Neural cell (in vitro differentiated cells): ENCODE results near the gene PSMD3. TPM values are rescaled to one million over a fixed set of nuclear protein-coding genes. Genes with fewer than 3 reads are reported as not detected.

ENCODE experiments used
- H2AFZ ChIP-seq: fragments of 200-600, 300-800 bp; sonication (generic), shearing (Covaris generic); 2 replicates; pipeline ENCODE4 v1.6.0; 2014; ENCODE audit warnings: low read depth, mild to moderate bottlenecking, antibody characterized with exemption, low read length, moderate library complexity
- H3F3A ChIP-seq: fragments of 200-600 bp; shearing (Covaris generic); 2 replicates; pipeline ENCODE4 v1.6.1; 2016; ENCODE audit warnings: mild to moderate bottlenecking, moderate library complexity, mixed read lengths, antibody characterized with exemption, low read length; ENCODE audit not compliant: insufficient read depth, poor library complexity, severe bottlenecking
- H3K27ac ChIP-seq: fragments of 200-600, 300-800 bp; sonication (generic), shearing (Covaris generic); 2 replicates; pipeline ENCODE4 v1.5.1; 2014; ENCODE audit warnings: mild to moderate bottlenecking, low read length, moderate library complexity
- H3K27me3 ChIP-seq: fragments of 300-800, 200-600 bp; sonication (generic), shearing (Covaris generic); 2 replicates; pipeline ENCODE4 v1.6.0; 2014; ENCODE audit warnings: mild to moderate bottlenecking, low read depth, low read length, moderate library complexity; ENCODE audit not compliant: insufficient read depth
- H3K36me3 ChIP-seq: fragments of 300-800, 200-600 bp; sonication (generic), shearing (Covaris generic); 2 replicates; pipeline ENCODE4 v1.5.1; 2014; ENCODE audit warnings: mild to moderate bottlenecking, antibody characterized with exemption, low read length, moderate library complexity; ENCODE audit not compliant: insufficient read depth
- H3K4me2 ChIP-seq: fragments of 300-800, 200-600 bp; sonication (generic), shearing (Covaris generic); 2 replicates; pipeline ENCODE4 v1.6.0; 2014; ENCODE audit warnings: mild to moderate bottlenecking, low read length
- H3K4me3 ChIP-seq: fragments of 300-800, 200-600 bp; sonication (generic), shearing (Covaris generic); 2 replicates; pipeline ENCODE4 v1.5.1; 2014; ENCODE audit warnings: mild to moderate bottlenecking, low read length, moderate library complexity
- H3K79me2 ChIP-seq: fragments of 200-600 bp; shearing (Covaris generic); replicated peaks from 2 replicates; pipeline ENCODE4 v1.6.0; 2014; ENCODE audit warnings: mild to moderate bottlenecking, low read length, moderate library complexity; ENCODE audit not compliant: insufficient read depth
- H3K9ac ChIP-seq: fragments of 300-800, 200-600 bp; sonication (generic), shearing (Covaris generic); 2 replicates; pipeline ENCODE4 v1.6.1; 2016; ENCODE audit warnings: mild to moderate bottlenecking, low read length, mixed read lengths
- H3K9me2 ChIP-seq: fragments of 200-600 bp; shearing (Covaris generic); 2 replicates; pipeline ENCODE4 v1.6.1; 2016; ENCODE audit warnings: mild to moderate bottlenecking, low read length, mixed read lengths; ENCODE audit not compliant: insufficient read depth
- H3K9me3 ChIP-seq: fragments of 200-600, 300-800 bp; sonication (generic), shearing (Covaris generic); 2 replicates; pipeline ENCODE4 v1.6.1; 2016; ENCODE audit warnings: mild to moderate bottlenecking, mixed run types, low read length, moderate library complexity, mixed read lengths
- H4K20me1 ChIP-seq: fragments of 200-600 bp; shearing (Covaris generic); 2 replicates; pipeline ENCODE4 v1.6.1; 2016; ENCODE audit warnings: mild to moderate bottlenecking, mixed run types; ENCODE audit not compliant: insufficient read depth
- EP300 ChIP-seq: fragments of 450-650 bp; conservative IDR thresholded peaks from 2 replicates; pipeline ENCODE4 v1.6.1; 2014; ENCODE audit warnings: antibody characterized with exemption, mild to moderate bottlenecking, moderate library complexity; ENCODE audit not compliant: poor library complexity, severe bottlenecking
- EZH2 ChIP-seq: fragments of 200-600, 300-800 bp; shearing (Covaris generic), sonication (generic); IDR thresholded peaks from 2 replicates; pipeline ENCODE4 v1.6.1; 2014; ENCODE audit warnings: antibody characterized with exemption, low read length, borderline replicate concordance, mild to moderate bottlenecking; ENCODE audit not compliant: insufficient read depth, poor library complexity, severe bottlenecking
- MXI1 ChIP-seq: fragments of 450-650 bp; conservative IDR thresholded peaks from 2 replicates; pipeline ENCODE4 v1.6.1; 2014; ENCODE audit warnings: antibody characterized with exemption, mild to moderate bottlenecking; ENCODE audit not compliant: poor library complexity, severe bottlenecking
- POLR2AphosphoS5 ChIP-seq: IDR thresholded peaks from 2 replicates; pipeline ENCODE4 v1.6.1; 2012
- RAD21 ChIP-seq: fragments of 450-650 bp; conservative IDR thresholded peaks from 2 replicates; pipeline ENCODE4 v1.6.1; 2014; ENCODE audit warnings: antibody characterized with exemption, mild to moderate bottlenecking, moderate library complexity
- SMC3 ChIP-seq: fragments of 450-650 bp; conservative IDR thresholded peaks from 2 replicates; pipeline ENCODE4 v1.6.1; 2014; ENCODE audit warnings: antibody characterized with exemption, mild to moderate bottlenecking, moderate library complexity; ENCODE audit not compliant: poor library complexity
- TAF1 ChIP-seq: IDR thresholded peaks from 2 replicates; pipeline ENCODE4 v1.6.1; 2012; ENCODE audit warnings: low read depth
- polyA plus RNA-seq: library from polyadenylated mRNA; depleted of rRNA; stranded (reverse); fragments of >200 nt; gene quantifications from 2 replicates; pipeline ENCODE4 v1.2.3, GENCODE V29; 2014
- TF ChIP-seq, protein P1 (sequence below): IDR thresholded peaks from 2 replicates; pipeline ENCODE4 v1.6.1; 2012; ENCODE audit warnings: borderline replicate concordance
- TF ChIP-seq, protein P2 (sequence below): fragments of 450-650 bp; IDR thresholded peaks from 2 replicates; pipeline ENCODE4 v1.5.1; 2014; ENCODE audit warnings: antibody characterized with exemption, mild to moderate bottlenecking, moderate library complexity; ENCODE audit not compliant: poor library complexity, severe bottlenecking

PSMD3 gene
- polyA plus RNA-seq, 1 donor from 2014 or later = 117 TPM

DNA sequence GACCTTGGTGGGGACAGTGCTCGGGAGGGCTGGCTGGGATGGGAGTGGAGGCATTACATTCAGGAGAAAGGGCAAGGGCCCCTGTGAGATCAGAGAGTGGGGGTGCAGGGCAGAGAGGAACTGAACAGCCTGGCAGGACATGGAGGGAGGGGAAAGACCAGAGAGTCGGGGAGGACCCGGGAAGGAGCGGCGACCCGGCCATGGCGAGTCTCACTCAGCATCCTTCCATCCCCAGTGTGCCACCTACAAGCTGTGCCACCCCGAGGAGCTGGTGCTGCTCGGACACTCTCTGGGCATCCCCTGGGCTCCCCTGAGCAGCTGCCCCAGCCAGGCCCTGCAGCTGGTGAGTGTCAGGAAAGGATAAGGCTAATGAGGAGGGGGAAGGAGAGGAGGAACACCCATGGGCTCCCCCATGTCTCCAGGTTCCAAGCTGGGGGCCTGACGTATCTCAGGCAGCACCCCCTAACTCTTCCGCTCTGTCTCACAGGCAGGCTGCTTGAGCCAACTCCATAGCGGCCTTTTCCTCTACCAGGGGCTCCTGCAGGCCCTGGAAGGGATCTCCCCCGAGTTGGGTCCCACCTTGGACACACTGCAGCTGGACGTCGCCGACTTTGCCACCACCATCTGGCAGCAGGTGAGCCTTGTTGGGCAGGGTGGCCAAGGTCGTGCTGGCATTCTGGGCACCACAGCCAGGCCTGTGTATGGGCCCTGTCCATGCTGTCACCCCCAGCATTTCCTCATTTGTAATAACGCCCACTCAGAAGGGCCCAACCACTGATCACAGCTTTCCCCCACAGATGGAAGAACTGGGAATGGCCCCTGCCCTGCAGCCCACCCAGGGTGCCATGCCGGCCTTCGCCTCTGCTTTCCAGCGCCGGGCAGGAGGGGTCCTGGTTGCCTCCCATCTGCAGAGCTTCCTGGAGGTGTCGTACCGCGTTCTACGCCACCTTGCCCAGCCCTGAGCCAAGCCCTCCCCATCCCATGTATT, 35.7 kb downstream of the PSMD3 start:
- no peaks in the 10 kb centered on the region for H4K20me1 ChIP-seq
- H3K79me2 ChIP-seq = no peaks in the 10 kb centered on the region
- no peak overlapping the region for H2AFZ ChIP-seq
- no peaks in the 10 kb centered on the region for H3K27me3 ChIP-seq
- no peak overlapping the region for H3K9ac ChIP-seq
- H3K27ac ChIP-seq = no peak overlapping the region
- H3K36me3 ChIP-seq = no peaks in the 10 kb centered on the region
- H3K4me2 ChIP-seq = no peak overlapping the region
- no peaks in the 10 kb centered on the region for H3K9me3 ChIP-seq
- TF ChIP-seq TAF1 (no peak), EP300 (no peak), POLR2AphosphoS5 (no peak), EZH2 (no peak)
- TF ChIP-seq, protein P1, sequence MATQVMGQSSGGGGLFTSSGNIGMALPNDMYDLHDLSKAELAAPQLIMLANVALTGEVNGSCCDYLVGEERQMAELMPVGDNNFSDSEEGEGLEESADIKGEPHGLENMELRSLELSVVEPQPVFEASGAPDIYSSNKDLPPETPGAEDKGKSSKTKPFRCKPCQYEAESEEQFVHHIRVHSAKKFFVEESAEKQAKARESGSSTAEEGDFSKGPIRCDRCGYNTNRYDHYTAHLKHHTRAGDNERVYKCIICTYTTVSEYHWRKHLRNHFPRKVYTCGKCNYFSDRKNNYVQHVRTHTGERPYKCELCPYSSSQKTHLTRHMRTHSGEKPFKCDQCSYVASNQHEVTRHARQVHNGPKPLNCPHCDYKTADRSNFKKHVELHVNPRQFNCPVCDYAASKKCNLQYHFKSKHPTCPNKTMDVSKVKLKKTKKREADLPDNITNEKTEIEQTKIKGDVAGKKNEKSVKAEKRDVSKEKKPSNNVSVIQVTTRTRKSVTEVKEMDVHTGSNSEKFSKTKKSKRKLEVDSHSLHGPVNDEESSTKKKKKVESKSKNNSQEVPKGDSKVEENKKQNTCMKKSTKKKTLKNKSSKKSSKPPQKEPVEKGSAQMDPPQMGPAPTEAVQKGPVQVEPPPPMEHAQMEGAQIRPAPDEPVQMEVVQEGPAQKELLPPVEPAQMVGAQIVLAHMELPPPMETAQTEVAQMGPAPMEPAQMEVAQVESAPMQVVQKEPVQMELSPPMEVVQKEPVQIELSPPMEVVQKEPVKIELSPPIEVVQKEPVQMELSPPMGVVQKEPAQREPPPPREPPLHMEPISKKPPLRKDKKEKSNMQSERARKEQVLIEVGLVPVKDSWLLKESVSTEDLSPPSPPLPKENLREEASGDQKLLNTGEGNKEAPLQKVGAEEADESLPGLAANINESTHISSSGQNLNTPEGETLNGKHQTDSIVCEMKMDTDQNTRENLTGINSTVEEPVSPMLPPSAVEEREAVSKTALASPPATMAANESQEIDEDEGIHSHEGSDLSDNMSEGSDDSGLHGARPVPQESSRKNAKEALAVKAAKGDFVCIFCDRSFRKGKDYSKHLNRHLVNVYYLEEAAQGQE = no peak
- TF ChIP-seq, protein P2, sequence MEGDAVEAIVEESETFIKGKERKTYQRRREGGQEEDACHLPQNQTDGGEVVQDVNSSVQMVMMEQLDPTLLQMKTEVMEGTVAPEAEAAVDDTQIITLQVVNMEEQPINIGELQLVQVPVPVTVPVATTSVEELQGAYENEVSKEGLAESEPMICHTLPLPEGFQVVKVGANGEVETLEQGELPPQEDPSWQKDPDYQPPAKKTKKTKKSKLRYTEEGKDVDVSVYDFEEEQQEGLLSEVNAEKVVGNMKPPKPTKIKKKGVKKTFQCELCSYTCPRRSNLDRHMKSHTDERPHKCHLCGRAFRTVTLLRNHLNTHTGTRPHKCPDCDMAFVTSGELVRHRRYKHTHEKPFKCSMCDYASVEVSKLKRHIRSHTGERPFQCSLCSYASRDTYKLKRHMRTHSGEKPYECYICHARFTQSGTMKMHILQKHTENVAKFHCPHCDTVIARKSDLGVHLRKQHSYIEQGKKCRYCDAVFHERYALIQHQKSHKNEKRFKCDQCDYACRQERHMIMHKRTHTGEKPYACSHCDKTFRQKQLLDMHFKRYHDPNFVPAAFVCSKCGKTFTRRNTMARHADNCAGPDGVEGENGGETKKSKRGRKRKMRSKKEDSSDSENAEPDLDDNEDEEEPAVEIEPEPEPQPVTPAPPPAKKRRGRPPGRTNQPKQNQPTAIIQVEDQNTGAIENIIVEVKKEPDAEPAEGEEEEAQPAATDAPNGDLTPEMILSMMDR = no peak
- no peaks in the 10 kb centered on the region for H3K9me2 ChIP-seq
- H3K4me3 ChIP-seq = no peak overlapping the region
- no peaks in the 10 kb centered on the region for H3F3A ChIP-seq

DNA sequence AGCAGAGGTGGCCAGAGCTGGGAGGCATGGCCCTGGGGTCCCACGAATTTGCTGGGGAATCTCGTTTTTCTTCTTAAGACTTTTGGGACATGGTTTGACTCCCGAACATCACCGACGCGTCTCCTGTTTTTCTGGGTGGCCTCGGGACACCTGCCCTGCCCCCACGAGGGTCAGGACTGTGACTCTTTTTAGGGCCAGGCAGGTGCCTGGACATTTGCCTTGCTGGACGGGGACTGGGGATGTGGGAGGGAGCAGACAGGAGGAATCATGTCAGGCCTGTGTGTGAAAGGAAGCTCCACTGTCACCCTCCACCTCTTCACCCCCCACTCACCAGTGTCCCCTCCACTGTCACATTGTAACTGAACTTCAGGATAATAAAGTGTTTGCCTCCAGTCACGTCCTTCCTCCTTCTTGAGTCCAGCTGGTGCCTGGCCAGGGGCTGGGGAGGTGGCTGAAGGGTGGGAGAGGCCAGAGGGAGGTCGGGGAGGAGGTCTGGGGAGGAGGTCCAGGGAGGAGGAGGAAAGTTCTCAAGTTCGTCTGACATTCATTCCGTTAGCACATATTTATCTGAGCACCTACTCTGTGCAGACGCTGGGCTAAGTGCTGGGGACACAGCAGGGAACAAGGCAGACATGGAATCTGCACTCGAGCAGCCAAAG, 36.9 kb downstream of the PSMD3 start:
- H3K9me3 ChIP-seq = no peaks in the 10 kb centered on the region
- no peaks in the 10 kb centered on the region for H3K79me2 ChIP-seq
- H4K20me1 ChIP-seq = no peaks in the 10 kb centered on the region
- H3K4me3 ChIP-seq = no peak overlapping the region
- H3K27me3 ChIP-seq = no peaks in the 10 kb centered on the region
- no peaks in the 10 kb centered on the region for H3K36me3 ChIP-seq
- no peak overlapping the region for H3K4me2 ChIP-seq
- no peak overlapping the region for H3K9ac ChIP-seq
- H3F3A ChIP-seq = no peaks in the 10 kb centered on the region
- H3K27ac ChIP-seq = no peak overlapping the region
- H3K9me2 ChIP-seq = no peaks in the 10 kb centered on the region
- H2AFZ ChIP-seq = no peak overlapping the region
- TF ChIP-seq RAD21 = no peak
- TF ChIP-seq, protein P1 = no peak
- no peak for TF ChIP-seq MXI1
- no peak for TF ChIP-seq EP300
- no peak for TF ChIP-seq POLR2AphosphoS5
- TF ChIP-seq SMC3 = no peak
- TF ChIP-seq EZH2 = no peak
- TF ChIP-seq, protein P2 = no peak
- TF ChIP-seq TAF1 = no peak
